ENCODE data around the gene ECM2.

Gene ECM2

GRCh38 chr9:92467041-92467440, 68.7 kb downstream of the ECM2 start:
- DNase-seq (ENCODE audit: low spot score), result no peak

- no peak for DNase-seq (ENCODE audit: low spot score)
Observed at GRCh38 chr9:92463984-92464383, 71.8 kb downstream of the ECM2 start.

GRCh38 chr9:92463387-92463786, 72.4 kb downstream of the ECM2 start:
- no peak for DNase-seq (ENCODE audit: low spot score)

GRCh38 chr9:92457576-92457975, 78.2 kb downstream of the ECM2 start:
- no peak for DNase-seq (ENCODE audit: low spot score)

- DNase-seq (ENCODE audit: low spot score), result no peak
Observed at GRCh38 chr9:92455217-92455616, 80.6 kb downstream of the ECM2 start.

- no peak for DNase-seq (ENCODE audit: low spot score)
Observed at GRCh38 chr9:92446536-92446935, 89.3 kb downstream of the ECM2 start.
